HG02610 (cell line): ENCODE measurements around the gene CPED1.
"Not testable (repeated sequence)": the region's sequence is repeated elsewhere in the genome, so short reads cannot be mapped to it uniquely, and the experiment has no call there.

Source experiments
- ATAC-seq: cut with Tn5 transposase; IDR thresholded peaks from one replicate; pipeline ENCODE4 v1.9.1; 2021; ENCODE audit warnings: mild to moderate bottlenecking, moderate library complexity; ENCODE audit not compliant: unreplicated experiment

CPED1 gene

GRCh38 chr7:120996333-120996987 is 7.9 kb downstream of the CPED1 start:
- no peak for ATAC-seq

- ATAC-seq = no peak
Observed at GRCh38 chr7:120996988-120997345, 8.5 kb downstream of the CPED1 start.

GRCh38 chr7:120997882-120998474 is 9.5 kb downstream of the CPED1 start:
- ATAC-seq = no peak

GRCh38 chr7:120998520-120998919 is 10.0 kb downstream of the CPED1 start:
- no peak for ATAC-seq

- ATAC-seq = no peak
Observed at GRCh38 chr7:120998996-120999565, 10.6 kb downstream of the CPED1 start.

GRCh38 chr7:121000081-121000983 is 11.8 kb downstream of the CPED1 start:
- ATAC-seq = no peak

- no peak for ATAC-seq
Observed at GRCh38 chr7:121001234-121001906, 12.9 kb downstream of the CPED1 start.

GRCh38 chr7:121002048-121002756 is 13.7 kb downstream of the CPED1 start:
- no peak for ATAC-seq

- no peak for ATAC-seq
Observed at GRCh38 chr7:121002757-121003200, 14.3 kb downstream of the CPED1 start.

- no peak for ATAC-seq
Observed at GRCh38 chr7:121003986-121004685, 15.6 kb downstream of the CPED1 start.

- not testable (repeated sequence) for ATAC-seq
Observed at GRCh38 chr7:121005058-121005457, 16.5 kb downstream of the CPED1 start.

- ATAC-seq = no peak
Observed at GRCh38 chr7:121005996-121006584, 17.6 kb downstream of the CPED1 start.

- ATAC-seq = no peak
Observed at GRCh38 chr7:121006711-121007315, 18.3 kb downstream of the CPED1 start.

GRCh38 chr7:121008816-121009215 is 20.3 kb downstream of the CPED1 start:
- no peak for ATAC-seq

GRCh38 chr7:121011401-121011800 is 22.9 kb downstream of the CPED1 start:
- ATAC-seq = no peak

GRCh38 chr7:121012170-121012874 is 23.8 kb downstream of the CPED1 start:
- no peak for ATAC-seq

GRCh38 chr7:121012919-121013318 is 24.4 kb downstream of the CPED1 start:
- no peak for ATAC-seq

- no peak for ATAC-seq
Observed at GRCh38 chr7:121015560-121015959, 27.0 kb downstream of the CPED1 start.
